Hematopoietic multipotent progenitor cell treated with erythropoietin and hydrocortisone succinate and interleukin-3 and kit ligand, for 17 days (in vitro differentiated cells): ENCODE measurements around the gene LHFPL3.

Experiments used
- DNase-seq: peaks from one replicate; pipeline ENCODE4 v3.0.0-alpha.2; 2015; ENCODE audit warnings: low spot score

Gene LHFPL3

DNA sequence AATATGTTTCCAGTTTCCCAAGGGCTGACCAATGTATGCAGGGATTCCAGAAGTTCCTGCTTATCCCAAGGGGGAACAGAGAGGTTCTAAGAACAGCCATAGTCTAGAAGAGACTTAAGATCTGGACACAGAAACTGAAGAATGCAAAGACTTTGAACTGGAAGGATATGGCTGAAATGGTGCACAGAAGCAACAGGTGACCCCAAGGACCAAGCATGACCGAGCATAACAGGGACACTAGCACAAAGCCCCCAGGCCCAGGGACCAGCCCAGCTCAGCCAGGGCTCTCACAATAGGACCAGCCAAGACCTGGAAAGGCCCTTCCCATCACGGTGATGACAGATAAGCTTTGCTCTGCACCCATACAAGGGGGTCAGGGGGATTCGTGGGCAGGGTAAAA lies 472.6 kb downstream of the LHFPL3 start:
- no peak for DNase-seq

DNA sequence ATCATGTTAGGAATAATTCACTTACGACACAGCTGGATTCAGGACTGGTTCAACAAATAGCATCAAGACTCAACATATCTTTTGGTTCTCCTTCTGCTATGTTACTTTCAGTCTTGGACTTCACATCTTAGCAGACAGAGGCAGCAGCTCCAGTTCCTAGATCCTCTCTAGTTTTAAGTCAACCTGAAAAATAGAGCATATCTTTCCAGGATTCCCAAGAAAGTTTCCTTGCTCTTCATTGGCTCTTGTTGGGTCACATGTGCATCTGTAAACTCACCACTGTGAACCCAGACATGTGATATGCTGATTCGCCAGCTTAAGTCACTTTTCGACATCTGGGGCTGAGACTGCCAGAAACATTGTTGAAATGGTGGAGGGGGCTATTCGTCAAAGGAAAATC lies 475.5 kb downstream of the LHFPL3 start:
- DNase-seq = no peak

DNA sequence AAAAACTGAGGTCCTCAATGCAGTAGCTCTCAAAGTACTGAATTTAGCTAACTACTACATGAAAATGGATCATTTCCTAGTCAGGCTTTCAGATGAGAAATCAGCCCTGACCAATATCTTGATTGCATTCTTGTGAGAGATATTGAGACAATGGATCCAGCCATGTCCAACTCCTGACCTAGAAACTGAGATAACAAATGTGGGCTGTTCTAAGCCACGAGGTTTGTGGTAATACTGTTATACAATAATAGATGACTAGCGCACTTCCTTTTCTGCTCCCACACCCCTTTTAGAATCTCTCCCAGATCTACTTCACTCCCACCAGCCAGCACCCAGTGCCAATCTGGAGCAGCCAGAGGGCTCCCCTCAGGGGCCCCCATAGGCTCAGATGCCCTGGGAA lies 476.3 kb downstream of the LHFPL3 start:
- no peak for DNase-seq

DNA sequence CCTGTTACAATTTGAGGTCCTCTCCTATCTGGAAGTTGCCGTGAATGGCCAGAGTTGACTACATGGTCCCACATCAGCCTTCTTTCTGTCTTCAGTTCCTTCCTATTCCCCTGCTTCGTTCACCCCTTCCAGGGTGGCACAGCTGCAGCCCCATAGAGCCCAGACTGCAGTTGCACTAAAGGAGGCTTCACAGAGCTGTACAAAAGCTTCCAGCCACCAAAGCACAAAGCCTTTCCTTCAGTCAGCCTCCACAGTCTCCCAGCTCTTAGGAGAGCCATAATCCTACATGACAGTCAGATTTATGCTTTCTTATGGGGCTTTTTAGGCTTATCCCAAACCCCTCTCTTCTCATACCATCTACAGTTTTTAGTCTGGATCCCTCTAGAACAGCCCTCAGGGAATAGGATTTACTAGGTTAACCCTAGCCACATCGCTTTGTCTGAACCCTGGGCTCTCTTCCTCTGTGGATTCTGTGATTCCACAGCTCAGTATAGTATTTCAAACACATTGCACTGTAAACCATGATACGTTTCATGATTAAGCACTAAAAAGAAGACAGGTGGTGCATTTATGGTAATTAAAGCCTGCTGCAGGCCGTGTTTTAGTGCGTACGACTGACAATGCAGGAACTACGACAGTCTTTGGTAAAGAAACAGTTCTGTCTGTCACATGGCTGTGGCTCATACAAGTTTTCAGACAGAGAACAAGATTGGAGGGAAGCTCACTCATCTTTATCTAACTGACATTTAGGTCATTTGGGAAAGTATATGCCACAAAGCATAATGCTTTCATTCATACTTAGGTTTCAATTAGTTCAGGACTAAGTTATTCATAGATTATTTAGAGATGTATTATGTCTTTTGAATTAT lies 477.3 kb downstream of the LHFPL3 start:
- DNase-seq = no peak

- no peak for DNase-seq
These were observed 479.3 kb downstream of the LHFPL3 start for GRCh38 chr7:104807671-104808070.

DNA sequence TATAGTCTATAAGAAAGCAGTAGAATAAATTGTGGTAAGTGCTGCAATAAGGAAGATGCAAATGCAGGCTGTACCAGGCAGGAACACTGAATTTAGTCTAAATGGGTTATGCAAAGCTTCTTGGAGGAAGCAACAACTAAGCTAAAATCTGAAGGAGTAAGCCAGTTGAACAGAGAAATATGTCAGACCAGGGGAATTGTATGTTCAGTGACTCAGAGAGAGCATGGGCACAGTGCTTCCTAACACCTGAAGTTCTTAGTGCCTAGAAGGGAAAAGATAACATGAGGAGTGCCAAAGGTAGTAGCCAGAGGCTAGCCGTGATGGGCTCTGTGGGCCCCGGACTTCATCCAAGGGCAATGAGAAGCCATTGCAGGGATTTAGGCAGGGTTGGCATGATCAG lies 481.5 kb downstream of the LHFPL3 start:
- no peak for DNase-seq

GRCh38 chr7:104814126-104814525 lies 485.7 kb downstream of the LHFPL3 start:
- DNase-seq = no peak

DNA sequence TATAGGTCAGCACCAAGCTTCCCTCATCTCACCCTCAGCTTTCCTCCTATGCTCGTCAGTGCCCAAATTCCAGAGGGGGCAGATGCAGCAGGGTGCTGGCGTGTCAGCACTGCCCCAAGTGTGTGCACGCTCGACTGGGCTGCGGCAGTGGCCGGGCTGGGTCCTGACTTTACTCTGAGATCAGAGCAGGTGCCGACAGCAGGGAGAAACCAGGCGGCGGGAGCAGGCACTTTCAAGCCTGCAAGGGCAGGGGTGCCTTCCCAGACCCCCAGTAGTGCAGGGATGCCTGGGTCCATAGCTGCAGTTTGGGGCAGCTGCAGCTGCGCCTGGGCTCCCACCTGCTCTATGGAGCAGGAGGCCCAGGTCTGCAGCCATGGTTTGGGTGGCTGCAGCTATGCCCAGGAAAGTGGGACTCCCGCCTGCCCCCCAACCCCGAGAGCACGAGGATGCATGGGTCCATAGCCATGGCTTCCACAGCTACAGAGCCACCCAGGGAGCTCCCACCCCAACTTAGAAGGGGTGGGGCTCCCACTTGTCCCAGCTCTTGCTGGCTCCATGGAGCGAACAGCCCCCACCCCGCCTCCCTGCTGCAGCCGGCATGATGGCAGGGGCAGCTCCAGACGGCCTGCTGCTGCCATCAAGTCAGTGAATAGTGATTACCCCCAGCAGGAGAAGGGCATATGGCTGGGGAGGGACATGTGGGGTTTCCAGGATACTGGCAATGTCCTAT lies 486.4 kb downstream of the LHFPL3 start:
- DNase-seq = no peak

- DNase-seq = no peak
These were observed 488.1 kb downstream of the LHFPL3 start for GRCh38 chr7:104816537-104816936.

- DNase-seq = no peak
These were observed 490.8 kb downstream of the LHFPL3 start for GRCh38 chr7:104818961-104819880.

DNA sequence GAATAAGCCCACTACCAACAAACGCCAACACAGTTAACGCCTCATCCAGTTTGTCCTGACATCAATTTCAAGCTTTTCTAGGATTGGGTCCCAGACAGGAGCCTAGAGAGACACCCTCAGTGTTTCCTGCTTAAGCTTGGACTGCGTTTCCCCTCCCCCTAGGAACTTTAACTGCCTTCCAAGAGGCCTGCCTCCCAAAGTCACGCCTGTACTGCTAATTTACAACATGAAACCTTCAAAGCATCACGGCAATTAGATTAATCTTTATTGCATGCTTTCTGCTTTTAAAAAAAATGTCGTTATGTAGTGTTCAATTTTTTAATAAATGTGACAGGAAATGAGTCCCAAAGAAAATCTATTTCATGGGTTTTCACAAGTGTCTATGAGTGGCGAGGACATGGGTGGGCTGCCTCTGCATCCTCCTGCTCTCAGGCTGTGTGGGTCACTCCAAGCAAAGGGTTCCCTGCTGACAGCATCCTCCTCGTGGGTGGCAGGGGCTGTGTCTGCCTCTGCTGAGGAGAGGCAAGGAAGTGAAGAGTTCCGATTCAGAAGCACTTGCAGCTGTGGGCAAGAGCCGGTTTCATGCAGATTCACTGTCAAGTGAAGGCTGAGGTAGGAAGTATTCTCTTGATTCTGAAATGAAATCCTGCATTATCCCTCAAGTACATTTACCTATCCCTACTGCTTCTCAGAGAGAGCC lies 492.6 kb downstream of the LHFPL3 start:
- no peak for DNase-seq

- DNase-seq = no peak
These were observed 494.8 kb downstream of the LHFPL3 start for GRCh38 chr7:104823177-104823576.

DNA sequence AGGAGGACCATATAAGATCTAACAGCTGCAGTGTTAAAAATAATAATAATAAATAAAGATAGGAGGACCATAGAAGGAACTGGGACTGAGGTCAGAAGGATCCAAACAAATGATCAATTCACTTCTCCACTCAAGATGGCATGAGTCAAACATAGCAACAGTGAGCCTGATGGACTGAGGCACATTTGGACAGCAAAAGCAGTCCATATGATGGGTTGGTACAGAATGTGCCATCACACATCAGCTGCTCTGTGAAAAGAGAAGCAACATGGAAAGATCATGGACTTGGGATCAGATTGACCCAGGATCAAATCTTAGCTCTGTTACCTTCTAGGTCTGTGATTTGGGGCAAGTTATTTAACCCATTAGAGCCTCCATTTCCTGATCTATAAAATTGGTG lies 496.7 kb downstream of the LHFPL3 start:
- DNase-seq = no peak

- no peak for DNase-seq
These were observed 497.7 kb downstream of the LHFPL3 start for GRCh38 chr7:104826135-104826534.

DNA sequence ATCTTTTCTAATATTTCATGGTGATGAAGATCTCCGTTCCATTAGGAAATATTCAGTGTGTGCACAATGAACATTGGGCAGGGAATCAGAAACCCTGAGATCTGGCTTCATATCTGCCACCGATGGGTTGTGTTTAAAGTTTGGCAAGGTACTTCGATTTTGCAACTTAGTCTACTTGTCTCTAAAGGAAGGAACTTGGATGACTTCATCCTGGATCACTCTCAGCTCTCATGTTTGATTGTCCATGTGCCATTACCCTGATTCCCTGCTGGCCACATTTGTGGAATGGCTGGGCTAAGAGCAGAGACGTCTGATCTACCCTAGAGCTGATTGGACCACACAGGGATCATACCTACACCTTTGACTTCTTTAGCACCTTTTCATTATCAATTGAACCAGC lies 508.6 kb downstream of the LHFPL3 start:
- no peak for DNase-seq

DNA sequence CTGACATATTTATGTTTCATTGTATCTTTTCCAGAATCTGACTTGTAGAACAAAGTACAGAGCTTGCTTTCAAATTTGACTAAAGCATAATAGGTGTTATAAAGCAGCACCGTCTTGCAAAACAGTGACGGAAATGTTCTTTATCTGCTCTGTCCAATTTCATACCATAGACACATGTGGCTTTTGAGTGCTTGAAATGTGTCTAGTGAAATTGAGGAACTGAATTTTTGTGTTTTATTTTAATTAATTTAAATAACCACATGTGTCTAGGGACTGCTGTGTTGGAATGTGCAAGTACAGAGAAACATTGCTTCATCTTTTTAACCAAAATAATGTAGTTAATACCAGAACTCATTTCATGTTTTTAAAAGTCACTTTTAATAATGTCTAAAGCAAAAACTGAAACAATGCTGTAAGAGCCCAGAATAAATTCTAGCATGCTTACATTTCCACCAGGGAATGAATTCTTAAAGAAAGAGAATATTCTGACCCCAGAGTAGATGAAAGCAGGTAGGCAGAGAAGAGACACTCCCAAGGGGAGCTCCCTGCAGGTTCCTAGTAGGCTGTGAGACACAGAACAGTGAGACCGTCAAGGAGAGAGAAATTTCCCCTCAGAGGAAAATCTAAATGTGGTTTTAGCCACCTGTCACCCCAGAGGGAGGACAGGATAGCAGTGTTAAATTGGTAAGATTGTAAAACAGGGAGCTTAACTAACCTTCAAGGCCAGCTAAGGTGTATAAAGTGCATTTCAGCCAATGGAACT lies 510.3 kb downstream of the LHFPL3 start:
- no peak for DNase-seq

- no peak for DNase-seq
These were observed 511.4 kb downstream of the LHFPL3 start for GRCh38 chr7:104839842-104840241.

DNA sequence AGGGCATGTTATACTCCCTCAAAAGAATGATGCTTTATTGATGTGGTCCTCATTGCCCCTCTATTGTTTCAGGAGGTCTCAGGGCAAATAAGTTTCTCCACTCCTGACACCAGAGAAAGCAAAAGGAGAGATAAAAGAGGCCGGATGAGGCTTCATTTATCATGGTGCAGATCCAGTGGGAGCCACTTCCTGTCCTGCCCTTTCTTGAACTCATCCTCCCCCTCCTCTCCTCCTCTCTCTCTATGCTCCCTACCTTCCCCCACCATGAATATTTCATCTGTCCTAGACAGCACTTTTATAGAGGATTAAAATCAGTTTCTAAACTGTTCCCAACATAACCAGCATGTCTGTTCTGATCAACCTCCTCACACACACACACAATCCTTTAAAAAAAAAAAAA lies 513.4 kb downstream of the LHFPL3 start:
- DNase-seq = no peak

DNA sequence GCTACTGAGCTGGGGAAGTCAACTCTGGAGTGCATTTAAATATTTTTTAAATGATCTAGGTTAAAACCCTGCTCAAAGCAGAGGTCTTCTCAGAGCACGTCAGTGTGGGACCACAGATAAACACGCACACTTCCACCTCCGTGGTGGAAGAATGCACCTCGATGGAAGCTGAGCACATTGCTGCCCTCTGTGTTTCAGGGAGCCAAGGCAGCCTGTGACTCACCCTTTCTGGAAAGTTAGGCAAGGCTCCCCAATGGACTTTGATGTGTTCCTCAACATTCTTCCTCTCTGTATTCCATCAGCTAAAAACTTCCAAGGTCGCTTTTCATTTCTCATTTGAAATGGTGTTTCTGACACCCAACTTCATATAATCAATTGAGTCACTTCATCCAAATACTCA lies 514.8 kb downstream of the LHFPL3 start:
- DNase-seq = no peak

DNA sequence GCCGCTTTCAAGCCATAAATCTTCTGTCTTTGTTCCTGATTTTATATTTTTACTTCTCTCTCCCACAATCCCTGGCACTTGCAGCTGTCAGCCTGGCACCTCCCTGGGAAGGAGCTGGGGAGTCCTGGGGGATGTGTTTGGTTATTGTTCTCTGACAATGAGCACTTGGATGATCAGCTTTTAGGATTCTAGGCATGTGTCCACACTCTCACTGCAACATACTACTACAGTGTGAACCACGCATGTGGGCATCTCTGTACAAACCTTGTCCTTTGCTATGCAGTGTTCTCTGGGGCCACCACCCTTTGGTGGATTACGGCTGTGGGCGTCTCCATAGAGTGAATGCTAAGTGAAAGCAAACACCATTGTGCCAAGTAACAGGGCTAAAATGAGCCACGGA lies 517.2 kb downstream of the LHFPL3 start:
- no peak for DNase-seq

DNA sequence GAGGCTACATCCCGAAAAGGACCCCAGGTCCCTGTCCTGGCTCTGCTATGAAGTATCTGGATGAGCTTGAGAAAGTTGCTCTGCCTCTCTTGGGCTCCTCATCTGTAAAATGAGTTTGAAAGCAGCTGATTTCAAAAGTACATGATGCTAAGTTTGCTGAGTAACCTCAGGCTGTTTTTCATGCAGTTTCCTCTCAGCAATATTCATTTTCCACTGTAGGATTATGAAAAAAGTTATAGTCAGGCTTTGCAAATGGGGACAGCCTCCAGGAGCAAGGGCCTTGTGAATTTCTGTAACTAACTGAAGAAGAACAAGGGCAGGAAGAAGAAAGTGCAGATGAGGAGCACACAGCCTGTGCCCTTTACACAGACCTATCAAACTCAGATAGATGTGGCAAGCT lies 518.3 kb downstream of the LHFPL3 start:
- no peak for DNase-seq
